Activated naive CD8-positive, alpha-beta T cell treated with anti-CD3 and anti-CD28 coated beads, Interleukin-2, amount 50 U/mL, for 16 hours (primary cell): ENCODE results near the gene SPACA5.
"Not testable (repeated sequence)": the region's sequence is repeated elsewhere in the genome, so short reads cannot be mapped to it uniquely, and the experiment has no call there.

Experiments
- DNase-seq: peaks from one replicate; pipeline ENCODE4 v3.0.0-alpha.2; 2020; ENCODE audit warnings: low read depth, low spot score

The SPACA5 gene

DNA sequence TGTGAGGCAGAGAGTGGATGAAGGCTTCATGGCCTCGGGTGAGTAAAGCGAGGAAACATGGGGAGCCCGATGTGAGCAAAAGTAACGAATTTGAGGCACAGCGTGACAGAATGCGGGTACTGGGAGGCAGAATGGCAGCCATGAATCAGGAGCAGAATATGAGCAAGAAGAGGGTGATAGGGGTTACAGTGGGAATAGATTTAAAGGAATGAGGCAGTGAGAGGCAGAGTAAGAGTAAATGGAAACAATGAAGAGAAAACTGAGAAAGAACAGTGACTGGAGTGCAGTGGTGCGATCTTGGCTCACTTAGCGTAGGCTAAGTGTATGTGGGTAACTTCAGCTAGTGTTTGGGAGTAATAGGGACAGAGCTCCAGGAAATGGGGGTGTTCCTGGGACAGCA, at the start of gene SPACA5:
SPACA5 (plus strand) TSS at position 301 of the 400 bp plus-strand sequence. CDS start 815 bp downstream, outside the sequence.
- DNase-seq: not testable (repeated sequence)

DNA sequence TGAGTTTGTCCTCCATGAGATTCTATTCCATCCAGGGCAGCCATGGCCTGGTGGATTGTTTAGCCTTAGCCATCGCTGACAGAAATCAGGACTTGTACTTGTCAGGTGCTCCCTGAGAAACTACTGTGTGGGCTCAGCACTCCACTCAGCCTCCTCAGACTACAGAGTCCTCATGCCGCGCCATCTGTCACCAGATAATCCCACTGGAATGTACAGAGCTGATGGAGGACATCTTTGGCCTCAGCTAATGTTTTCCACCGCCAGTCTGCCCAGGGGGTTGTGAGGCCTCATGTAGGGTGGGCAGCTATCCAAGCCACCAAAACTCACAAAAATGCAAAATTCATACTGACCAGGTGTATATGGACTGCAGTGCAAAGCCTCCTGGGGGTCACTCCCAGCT, 48.6 kb upstream of the SPACA5 start:
- not testable (repeated sequence) for DNase-seq

DNA sequence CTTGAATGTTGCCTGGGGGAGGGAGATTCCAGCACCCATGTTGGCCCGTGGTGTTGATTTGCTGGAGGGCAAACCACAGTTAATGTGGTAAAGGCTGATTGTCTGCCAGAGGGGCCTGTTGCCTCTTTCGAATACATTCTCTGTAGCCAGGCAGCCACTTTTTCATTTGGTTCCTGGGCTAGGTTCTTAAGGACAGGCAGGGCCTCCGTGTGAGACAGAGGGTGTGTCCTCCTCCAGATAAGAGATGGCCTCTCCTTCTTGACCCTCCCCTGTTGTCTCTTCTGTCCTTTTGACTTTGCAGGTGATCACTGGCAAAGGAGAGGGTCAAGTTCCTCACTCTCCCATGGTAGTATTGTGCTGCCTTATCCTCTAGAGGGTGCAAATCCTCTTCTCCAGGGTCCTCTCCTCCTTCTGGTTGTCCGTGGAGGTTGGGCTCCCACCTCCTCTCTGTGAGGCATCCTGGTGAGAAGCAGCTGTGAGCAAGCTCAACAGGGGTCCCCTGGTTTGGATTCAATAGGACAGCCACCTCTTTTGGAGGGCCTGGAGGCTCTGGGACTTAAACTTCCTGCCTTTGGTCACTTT, 47.9 kb upstream of the SPACA5 start:
- no peak for DNase-seq

GRCh38 chrX:47960406-47960805, 46.4 kb upstream of the SPACA5 start:
- DNase-seq: no peak

GRCh38 chrX:47961830-47962229, 45.0 kb upstream of the SPACA5 start:
- DNase-seq: not testable (repeated sequence)

GRCh38 chrX:47965526-47965925, 41.3 kb upstream of the SPACA5 start:
- DNase-seq: not testable (repeated sequence)

GRCh38 chrX:47973235-47973634, 33.6 kb upstream of the SPACA5 start:
- DNase-seq: no peak

GRCh38 chrX:47976254-47977151, 30.3 kb upstream of the SPACA5 start:
- no peak for DNase-seq

- DNase-seq: no peak
Measured at GRCh38 chrX:47991263-47992094, 15.3 kb upstream of the SPACA5 start.

DNA sequence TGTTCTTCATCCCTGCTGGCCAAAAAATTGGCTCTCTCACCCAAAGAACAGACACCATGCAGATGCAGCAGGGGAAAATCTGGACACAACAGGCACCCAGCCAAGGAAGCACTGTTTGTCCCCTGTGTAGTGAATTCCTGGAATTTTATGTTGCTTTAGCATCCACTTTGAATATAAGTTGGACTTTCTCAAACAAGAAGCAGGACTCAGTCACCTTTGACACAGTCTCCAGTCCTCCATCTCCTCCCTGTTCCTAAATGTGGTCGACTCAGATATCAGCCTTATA, 14.8 kb upstream of the SPACA5 start:
- no peak for DNase-seq

- no peak for DNase-seq
Measured at GRCh38 chrX:47992669-47993068, 14.1 kb upstream of the SPACA5 start.

- no peak for DNase-seq
Measured at GRCh38 chrX:48001260-48001659, 5.5 kb upstream of the SPACA5 start.

GRCh38 chrX:48002319-48002718, 4.5 kb upstream of the SPACA5 start:
- DNase-seq: no peak

DNA sequence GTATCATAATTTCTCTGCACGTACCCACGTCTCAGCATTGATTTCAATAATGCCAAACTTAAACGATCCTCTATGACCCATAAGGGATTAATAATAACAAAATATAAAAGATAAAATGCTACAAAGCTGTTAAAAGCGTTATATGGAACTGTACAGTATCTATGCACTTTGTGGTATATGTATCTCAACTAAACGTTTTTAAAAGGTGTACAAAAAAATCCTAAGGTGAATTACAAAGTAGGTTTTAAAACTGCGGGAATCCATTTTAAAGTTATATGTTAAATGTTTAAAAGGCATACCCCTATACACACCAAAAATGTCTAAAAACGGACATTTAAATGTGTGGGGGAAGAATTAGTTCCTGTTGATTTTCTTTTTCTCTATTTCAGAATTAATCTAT, 3.9 kb upstream of the SPACA5 start:
- no peak for DNase-seq

DNA sequence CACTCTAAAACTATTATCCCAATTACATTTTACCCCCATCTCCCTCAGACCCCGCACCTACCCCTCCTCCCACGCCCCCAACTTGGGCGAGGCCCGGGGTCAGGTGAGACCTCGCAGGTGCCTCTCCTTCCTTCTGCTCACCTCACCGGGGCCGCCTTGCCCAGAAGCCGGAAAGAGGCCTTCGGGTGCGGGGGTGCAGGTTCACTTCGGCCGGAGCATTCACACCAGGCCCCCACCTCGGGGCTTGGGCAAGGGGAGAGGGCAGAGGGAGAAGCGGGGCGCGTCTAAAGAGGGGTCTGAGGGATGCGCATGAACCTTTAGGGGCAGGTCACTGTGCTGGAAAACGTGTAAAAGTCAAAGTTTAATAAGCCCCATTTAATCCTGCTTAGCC, 3.4 kb upstream of the SPACA5 start:
- no peak for DNase-seq

DNA sequence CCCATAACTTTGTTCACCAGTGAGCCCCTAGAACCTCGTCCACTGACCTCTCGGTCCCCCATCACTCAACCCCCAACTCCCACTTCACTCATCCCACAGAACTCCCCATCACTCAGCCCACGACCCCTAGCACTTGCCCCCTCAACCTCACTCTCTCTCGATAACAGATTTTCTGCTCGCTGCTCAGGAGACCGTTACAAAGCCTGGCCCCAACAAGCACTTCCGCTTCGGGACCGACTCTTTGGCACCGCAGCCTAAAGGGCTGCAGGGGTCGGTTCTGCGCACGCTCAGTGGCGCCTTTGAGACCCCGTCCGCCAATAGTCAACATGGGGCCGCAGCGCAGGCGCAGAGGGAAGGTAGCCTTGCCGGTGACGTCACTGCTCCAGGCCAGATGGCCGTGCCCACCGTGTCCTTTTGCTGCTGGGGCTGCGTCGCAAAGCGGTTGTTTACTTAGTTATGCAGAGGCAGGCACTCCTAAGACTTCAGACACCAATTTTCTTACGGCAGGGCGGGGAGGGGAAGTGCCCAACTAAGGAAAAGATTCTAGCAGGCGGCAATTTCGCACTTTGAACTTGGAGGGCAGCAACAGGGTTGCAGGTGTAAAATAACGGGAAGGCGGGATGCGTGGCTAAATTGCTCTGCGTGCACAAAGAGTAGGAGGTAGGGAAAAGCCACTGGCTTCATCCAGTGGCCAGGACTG, 2.9 kb upstream of the SPACA5 start, which contains the start of gene ZNF182:
ZNF182 (minus strand) TSS at position 232 of the 700 bp plus-strand sequence. CDS start 1,380 bp downstream, outside the sequence.
- DNase-seq: peak; percentile 71

- DNase-seq: not testable (repeated sequence)
Measured at GRCh38 chrX:48009445-48009960, 2.7 kb downstream of the SPACA5 start.

DNA sequence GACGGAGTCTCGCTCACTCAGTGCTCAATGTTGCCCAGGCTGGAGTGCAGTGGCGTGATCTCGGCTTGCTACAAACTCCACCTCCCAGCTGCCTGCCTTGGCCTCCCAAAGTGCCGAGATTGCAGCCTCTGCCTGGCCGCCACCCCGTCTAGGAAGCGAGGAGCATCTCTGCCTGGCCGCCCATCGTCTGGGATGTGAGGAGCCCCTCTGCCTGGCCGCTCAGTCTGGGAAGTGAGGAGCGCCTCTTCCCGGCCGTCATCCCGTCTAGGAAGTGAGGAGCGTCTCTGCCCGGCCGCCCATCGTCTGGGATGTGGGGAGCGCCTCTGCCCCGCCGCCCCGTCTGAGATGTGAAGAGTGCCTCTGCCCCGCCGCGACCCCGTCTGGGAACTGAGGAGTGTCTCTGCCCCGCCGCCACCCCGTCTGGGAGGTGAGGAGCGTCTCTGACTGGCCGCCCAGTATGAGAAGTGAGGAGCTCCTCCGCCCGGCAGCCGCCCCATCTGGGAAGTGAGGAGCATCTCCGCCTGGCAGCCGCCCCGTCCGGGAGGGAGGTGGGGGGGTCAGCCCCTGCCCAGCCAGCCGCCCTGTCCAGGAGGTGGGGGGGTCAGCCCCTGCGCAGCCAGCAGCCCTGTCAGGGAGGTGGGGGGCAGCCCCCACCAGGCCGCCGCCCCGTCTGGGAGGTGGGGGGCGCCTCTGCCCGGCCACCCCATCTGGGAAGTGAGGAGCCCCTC, 10.0 kb downstream of the SPACA5 start:
- not testable (repeated sequence) for DNase-seq

GRCh38 chrX:48019892-48020291, 13.1 kb downstream of the SPACA5 start:
- DNase-seq: not testable (repeated sequence)

DNA sequence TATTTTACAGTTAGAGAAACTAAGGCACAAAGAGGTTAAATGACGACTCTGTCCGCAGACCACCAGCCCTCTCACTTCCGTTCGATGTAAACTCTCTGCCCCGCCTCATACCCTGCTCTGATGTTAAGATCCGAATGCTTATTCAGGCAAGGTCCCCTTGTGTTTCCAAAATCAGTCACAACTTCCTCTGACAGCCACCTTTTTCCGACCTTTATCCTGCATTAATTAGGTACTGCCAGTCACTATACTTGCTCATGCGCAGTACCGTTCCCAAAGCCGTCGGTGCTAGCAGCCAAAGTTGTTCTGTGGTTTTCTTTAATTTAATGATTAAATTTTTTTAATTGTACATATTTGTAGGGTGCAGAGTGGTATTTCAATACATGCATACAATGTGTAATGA, 13.7 kb downstream of the SPACA5 start:
- not testable (repeated sequence) for DNase-seq
